HG03342 (cell line): Measurements from ENCODE around the gene LIN28A.
"Not testable (repeated sequence)": the region's sequence is repeated elsewhere in the genome, so short reads cannot be mapped to it uniquely, and the experiment has no call there.

ENCODE experiments used
- ATAC-seq: cut with Tn5 transposase; IDR thresholded peaks from one replicate; pipeline ENCODE4 v1.9.1; 2021; ENCODE audit warnings: mild to moderate bottlenecking, moderate library complexity; ENCODE audit not compliant: unreplicated experiment

LIN28A gene, protein sequence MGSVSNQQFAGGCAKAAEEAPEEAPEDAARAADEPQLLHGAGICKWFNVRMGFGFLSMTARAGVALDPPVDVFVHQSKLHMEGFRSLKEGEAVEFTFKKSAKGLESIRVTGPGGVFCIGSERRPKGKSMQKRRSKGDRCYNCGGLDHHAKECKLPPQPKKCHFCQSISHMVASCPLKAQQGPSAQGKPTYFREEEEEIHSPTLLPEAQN

DNA sequence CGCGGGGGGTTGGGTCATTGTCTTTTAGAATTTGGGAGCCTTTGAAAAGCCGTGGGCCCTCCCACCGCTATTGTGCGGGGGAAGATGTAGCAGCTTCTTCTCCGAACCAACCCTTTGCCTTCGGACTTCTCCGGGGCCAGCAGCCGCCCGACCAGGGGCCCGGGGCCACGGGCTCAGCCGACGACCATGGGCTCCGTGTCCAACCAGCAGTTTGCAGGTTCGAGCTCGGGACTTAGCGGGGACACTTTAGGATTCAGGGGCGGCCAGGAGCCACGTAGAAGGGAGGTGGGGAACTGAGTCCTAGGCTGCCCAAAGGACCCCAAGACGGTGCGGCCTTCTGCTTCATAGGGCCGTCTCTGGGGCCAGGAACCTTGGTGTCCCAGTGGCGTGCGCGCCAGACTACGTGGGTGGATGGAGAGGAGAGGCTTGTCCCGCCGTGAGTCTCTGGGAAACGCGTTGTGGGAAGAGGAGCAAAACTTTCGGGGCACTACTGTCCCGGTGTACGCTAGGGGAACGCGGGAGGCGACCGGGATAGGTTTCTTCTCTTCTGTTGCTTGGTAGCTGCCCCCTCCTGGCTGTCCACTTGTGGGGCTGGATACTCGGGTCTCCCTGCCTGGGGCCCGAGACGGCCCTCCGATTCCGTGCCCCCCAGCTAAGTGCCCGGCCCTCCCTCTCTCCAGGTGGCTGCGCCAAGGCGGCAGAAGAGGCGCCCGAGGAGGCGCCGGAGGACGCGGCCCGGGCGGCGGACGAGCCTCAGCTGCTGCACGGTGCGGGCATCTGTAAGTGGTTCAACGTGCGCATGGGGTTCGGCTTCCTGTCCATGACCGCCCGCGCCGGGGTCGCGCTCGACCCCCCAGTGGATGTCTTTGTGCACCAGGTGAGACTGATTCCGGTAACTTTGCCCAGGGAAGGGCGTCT is at the start of gene LIN28A:
LIN28A (plus strand) TSS at position 112 of the 918 bp plus-strand sequence; CDS start at position 187, 75 bp downstream.
- no peak for ATAC-seq

DNA sequence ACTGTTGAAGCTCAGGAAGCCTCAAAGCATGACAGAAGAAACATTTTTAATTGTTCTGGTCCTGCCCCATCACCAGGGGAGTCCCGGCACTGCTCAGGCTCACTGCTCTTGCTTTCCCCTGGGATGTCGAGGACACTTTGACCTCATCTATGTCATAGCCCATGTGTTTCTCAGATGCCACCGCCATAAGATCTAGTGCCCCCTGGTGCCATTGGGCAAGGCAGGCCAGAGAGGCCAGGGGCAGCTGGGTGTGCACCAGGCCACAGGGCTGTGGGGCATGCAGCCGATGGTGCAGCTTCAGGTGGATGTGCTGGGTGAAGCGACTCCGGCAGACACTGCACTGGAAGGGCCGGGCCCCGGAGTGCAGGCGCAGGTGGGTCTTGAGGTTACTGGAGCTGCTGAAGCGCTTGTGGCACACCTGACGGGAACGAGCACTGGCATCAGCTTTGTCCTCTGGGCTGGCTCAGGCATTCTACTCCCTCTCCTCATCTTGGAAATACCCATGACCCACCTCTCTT is 49.0 kb upstream of the LIN28A start:
- no peak for ATAC-seq

DNA sequence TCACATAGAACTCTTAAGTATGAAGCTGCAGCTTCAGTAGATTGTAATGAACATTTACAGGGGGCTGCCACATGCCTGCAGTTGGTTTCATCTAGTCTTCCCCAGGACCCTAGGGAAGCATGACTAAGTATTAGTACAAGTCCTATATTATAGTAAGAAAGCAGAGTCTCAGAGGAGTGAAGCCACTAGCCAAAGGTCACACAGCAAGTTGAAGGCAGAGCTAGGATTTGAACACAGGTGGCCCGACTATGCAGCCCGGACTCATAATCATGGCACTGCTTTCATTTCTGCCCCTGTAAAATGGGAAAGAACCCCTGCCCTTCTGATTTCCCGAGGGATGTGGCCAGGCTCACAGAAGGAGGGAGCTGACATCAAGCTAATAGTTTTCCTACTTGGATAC is 48.3 kb upstream of the LIN28A start:
- ATAC-seq = no peak

DNA sequence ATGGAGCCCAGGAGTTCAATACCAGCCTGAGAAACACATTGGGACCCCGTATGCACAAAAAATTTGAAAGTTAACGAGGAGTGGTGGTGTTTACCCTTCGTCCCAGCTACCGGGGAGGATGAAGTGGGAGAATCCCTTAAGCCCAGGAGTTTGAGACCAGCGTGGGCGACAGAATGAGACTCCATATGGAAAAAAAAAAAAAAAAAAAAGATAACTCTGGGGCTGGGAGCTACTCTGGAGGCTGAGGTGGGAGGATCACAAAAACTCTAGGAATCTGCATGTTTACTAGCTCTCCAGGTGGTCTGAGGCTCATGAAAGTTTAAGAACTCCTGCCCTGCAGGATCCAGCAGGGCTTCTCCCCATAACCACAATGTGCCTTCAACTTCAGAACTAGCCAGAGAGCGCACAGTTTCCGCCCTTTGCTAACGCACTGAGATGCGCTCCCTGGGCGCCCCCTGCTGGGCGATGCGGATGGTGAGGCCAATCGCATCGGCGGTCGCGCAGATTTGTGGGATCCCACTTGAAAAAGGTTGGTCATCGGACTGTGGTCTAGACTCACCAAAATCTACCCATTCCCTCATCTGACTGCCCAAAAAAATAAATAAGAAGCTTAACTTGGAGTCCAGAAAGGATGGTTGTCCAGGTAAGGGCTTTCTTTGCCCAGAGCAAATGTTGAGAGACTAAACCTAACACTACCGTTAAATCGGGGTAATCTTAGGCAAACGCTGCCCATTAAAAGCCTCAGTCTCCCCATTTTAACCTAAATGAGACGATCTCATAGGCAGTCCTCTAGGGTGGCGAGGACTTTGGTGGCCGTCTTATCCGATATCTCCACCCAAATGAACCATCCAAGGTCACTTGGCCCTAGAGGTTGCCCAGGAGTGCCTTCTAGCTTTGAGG is 46.8 kb upstream of the LIN28A start:
- ATAC-seq = peak; percentile 53

DNA sequence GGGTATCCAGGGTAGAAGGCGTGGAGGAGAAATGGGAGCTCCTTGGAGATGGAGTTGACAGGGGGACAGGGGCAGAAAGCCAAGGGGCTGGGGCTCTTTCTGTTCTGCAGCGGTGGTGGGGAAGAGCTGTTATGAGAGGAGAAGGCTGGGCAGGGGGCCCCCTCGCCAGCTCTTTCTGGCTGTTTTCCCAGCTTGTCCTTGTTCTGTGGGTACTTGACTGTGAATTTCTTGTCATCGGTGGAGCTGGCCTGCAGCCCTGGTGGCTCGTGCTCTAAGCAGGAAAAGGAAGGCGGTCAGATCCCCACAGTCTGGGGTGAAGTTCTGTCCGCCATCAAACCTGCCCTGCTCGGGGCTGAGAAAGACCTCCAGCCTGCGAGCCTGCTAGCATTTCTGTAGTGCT is 45.7 kb upstream of the LIN28A start:
- no peak for ATAC-seq

DNA sequence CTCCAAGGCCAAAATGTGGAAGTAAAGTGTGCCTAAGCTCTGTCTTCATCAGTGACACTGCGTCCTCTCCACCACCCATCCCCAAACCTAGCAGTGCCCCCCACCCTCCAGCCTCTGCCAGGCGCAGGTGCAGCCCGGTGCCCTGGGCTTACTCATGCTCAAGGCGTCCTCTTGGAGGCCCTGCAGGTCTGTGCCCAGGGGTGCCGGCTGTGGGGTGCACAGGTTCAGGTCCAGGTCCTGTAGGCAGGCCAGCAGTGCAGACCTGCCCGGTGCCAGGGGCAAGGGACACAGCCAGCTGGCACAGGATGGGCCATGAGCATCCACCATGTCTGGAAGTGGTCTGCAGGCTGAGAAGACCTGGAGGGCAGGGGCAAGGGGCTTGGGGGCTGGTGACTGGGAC is 43.2 kb upstream of the LIN28A start:
- no peak for ATAC-seq

DNA sequence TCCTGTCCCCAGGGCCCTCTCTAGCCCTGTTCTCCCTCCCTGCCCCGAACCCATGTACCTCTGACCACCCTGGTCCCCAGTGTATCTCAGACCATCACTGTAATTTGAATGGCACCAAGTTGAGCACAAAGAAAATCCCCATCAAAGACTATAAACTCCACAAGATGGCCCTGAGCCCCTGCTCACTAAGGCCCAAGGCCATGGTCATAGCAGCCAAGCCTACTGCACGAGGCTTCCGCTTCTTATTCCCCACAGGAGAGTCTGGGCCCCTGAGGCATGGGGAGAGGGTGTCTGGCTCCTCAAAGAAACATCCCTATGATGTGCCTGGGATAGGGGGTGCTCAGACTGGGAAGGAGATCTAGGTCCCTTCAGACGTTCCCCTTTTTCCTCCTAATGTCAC is 42.6 kb upstream of the LIN28A start:
- ATAC-seq = no peak

DNA sequence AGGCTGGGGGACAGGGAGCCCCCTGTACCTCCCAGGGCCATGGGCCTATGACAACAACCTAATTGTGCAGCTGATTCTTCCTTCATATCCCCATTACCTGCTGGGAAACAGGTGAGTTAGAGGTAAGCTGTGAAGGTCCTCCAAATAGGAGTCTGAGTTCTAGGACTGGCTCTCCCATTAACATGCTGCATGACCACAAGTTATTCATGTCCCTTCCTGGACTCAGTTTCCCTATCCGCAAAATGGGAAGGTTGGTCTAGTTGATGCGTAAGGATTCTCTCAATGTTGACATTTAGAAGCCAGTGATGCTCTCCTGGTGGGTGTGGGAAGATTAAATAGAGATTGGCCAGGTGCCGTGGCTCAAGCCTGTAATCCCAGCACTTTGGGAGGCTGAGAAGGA is 42.1 kb upstream of the LIN28A start:
- ATAC-seq = no peak

DNA sequence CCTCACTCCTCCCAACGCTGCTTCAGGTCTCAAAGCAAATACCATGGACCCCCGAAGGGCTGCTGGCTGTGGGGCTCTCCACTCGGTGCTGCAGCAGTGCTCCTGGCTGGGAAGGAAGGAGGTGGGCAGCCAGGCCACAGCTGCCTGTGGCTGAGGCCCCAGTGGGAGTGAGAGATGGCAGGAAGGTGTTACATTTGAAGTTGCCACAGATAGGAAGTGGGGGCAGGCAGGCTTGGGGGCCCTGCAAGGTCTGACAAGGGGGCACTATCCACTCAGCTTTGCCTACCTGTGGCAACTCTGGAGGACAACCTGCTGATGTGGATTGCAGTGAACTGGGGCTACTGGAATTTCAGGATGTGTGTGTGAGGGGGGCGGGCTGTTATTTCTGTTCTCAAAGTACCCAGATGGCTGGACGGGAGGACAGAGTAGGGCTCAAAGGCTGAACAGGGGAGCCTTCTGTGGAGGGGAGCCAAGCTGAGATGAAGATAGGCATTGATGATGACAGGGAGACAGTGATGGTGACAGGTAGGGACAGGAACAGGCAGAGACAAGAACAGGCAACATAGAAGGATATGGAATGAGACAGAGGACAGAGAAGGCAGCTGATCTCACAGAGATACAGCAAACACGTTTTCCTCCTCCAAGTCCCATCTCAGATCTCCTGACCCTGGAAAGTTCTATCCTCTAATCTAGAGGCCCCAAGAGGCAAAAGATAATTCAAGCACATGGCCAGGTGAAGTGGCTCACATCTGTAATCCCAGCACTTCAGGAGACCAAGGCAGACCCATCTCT is 39.8 kb upstream of the LIN28A start:
- ATAC-seq = no peak

DNA sequence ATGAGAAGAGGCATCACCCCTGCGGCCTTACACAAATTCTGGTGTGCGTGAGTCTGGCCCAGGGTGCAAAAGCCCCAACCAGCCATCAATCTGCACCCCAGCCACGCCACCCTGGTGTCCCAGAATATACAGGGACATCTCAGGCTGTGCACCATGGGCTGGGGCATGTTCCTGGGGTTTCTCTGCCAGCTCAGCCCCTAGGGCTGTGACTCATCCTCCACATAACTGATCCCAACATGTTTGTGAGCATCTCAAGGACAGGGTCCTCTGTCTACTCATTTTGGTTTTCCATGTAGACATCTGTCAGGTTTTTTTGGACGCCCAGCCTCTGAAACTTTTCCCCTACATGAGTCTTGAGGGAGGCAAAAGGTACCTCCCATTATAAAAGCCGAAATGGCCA is 38.6 kb upstream of the LIN28A start:
- ATAC-seq = no peak

DNA sequence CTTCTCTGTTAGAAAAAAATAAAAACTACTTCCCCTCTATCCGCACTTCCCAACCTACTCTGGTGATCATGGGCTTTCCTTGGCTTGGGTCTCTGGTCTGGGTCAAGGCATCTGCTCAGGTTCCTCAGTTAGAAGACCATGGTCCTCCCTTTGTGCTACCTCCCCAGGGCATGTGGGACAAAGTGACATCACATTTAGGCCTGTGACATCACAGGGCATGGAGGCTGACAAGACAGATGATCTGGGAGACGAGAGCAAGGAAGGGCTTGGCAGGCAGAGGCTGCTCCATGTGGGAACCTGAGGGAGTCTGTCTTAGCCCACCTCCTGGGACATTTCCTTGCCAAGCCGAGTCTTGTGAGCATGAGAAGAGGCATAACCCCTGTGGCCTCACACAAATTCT is 38.0 kb upstream of the LIN28A start, which contains the start of gene ZNF683:
ZNF683 (minus strand) TSS at position 140 of the 400 bp plus-strand sequence. CDS start 4,179 bp downstream, outside the sequence.
- ATAC-seq = not testable (repeated sequence)

DNA sequence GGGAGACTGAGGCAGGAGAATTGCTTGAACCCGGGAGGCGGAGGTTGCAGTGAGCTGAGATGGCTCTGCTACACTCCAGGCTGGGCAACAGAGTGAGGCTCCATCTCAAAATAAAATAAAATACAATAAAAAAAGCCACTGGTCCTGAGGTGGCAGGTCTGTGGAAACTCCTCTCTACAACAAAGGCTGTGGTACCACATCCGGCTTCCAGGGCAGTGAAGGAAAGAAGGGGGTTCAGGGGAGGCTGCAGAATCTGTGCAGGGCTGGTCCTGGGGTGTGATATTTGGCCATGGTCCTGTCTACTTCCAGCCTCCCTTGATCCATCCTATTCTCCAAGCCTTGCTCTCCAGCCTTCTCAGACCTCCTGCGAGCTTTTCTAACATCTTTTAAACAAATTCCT is 37.3 kb upstream of the LIN28A start:
- no peak for ATAC-seq

DNA sequence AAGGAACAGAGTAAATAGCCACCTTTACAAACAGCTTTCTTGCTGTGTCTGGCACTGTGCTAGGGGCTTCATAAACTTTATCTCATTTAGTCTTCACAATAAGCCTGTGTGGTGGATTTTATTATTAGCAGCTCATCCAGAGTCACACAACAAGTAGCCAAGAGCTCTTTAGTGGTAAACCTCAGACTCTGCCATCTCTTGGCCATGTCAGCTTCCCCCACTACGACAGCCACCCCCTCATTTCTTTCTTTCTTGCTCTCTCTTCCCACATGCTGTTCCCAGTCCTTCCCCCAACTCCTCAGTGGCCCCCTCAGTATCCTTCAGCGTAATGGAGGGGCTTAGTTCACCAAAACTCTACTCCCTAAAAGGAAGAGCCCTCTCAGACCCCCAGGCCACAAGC is 36.8 kb upstream of the LIN28A start:
- ATAC-seq = no peak

DNA sequence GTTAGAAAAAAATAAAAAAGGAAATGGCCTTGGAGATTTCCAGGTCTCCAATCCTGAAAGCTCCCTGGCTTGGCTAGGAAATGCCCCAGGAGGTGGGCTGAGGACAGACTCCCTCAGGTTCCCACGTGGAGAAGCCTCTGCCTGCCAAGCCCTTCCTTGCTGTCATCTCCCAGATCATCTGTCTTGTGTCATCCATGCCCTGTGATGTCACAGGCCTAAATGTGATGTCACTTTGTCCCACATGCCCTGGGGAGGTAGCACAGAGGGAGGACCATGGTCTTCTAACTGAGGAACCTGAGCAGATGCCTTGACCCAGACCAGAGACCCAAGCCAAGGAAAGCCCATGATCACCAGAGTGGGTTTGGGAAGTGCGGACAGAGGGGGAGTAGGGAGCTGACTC is 36.3 kb upstream of the LIN28A start:
- not testable (repeated sequence) for ATAC-seq

DNA sequence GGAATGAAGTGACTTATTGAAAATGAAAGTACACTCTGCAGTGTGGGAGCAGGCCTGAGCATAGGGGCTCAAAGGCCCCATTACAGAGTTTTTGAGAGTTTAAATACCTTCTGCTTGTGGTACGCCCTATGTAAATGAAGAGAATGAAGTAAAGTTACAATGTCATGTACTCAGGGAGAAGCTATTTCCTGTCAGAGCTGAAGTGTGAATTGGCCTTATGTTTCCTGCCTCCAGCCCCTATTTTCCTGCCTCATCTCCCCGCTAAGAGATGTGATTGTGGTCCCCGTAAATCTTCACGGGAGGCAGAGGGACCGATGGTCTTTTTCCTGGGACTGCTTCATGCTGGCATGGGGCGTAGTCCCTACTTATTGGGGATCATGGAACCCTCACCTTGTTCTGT is 35.5 kb upstream of the LIN28A start:
- no peak for ATAC-seq

DNA sequence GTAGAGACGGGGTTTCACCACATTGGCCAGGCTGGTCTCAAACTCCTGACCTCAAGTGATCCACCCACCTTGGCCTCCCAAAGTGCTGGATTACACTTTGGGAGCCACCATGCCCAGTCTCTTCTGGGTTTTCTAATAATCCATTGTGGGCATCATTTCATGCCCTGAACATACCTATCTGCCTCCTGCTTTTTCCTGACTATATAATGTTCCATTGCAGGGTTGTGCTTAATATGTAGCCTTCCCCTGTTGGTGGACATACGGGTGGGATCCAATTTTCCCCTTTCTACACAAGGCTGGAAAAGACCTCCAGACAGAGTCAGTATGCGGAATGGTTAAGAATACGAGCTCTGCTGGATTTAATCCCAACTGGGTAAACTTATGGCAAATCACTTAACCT is 34.6 kb upstream of the LIN28A start:
- no peak for ATAC-seq

DNA sequence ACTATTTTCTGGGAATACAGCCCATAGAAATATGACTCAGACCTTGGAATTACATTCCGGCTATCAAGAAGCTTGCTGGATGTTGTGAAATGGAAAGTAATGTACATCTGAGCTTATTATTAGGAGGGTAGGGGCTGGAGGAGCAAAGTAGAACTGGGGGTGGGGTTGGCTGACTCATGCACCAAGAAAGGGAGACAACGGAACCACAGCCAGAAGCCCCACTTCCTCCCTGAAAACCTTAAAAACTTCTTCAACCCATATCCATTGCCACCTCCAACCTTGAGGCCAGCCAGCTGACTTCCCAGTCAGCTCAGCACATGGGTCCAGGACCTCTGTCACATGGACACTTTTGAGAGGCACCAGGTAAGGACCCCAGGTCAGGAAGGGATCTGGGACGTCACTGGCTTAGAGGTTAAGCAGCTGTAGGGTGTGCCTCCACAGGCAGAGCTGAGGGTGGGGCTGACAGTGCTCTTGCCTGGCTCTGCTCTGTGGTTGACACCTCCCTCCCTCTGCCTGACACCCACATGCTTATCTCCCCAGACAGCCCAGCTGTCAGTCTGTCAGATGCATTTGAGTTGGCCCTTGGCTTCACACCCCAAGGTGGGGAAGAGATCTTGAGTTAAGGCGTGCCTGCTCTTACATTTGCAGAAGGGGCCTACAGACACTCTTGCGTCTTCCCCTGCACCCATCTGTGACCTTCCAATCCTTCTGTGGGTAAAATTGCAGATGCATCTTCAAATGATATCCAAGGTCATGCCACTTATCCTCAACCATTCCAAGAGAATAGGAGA is 32.3 kb upstream of the LIN28A start:
- ATAC-seq = peak; percentile 83

DNA sequence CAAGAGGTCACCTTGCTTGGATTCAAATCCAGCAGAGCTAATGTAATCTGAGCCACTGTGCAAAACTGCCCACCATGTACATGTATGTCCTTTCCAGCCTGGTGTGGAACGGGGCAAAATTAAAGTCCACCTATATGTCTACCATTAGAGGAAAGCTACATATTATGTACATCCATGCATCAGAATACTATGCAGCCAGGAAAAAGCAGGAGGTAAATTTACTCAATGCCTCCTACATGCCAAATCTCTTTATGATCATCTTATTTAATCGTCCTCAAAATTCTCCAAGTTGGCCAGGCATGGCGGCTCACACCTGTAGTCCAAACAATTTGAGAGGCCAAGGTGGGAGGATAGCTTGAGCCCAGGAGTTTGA is 31.8 kb upstream of the LIN28A start:
- ATAC-seq = no peak

DNA sequence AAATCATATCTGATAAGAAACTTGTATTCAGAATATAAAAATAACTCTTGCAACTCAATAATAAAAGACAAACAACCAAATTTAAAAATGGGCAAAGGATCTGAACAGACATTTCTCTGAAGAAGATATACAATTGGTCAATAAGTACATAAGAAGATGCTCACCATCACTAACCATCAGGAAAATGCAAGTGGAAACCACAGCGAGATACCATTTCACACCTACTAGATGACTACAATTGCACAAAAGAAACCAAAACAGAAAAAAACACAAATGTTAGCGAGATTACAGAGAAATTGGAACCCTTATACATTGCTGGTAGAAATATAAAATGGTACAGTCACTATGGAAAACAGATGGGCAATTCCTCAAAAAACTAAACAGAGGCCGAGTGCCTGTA is 26.5 kb upstream of the LIN28A start:
- no peak for ATAC-seq
